ENCODE data around the gene OR2A25.
"Not testable (repeated sequence)": the region's sequence is repeated elsewhere in the genome, so short reads cannot be mapped to it uniquely, and the experiment has no call there.

The OR2A25 gene, protein sequence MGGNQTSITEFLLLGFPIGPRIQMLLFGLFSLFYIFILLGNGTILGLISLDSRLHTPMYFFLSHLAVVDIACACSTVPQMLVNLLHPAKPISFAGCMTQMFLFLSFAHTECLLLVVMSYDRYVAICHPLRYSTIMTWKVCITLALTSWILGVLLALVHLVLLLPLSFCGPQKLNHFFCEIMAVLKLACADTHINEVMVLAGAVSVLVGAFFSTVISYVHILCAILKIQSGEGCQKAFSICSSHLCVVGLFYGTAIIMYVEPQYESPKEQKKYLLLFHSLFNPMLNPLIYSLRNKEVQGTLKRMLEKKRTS

DNA sequence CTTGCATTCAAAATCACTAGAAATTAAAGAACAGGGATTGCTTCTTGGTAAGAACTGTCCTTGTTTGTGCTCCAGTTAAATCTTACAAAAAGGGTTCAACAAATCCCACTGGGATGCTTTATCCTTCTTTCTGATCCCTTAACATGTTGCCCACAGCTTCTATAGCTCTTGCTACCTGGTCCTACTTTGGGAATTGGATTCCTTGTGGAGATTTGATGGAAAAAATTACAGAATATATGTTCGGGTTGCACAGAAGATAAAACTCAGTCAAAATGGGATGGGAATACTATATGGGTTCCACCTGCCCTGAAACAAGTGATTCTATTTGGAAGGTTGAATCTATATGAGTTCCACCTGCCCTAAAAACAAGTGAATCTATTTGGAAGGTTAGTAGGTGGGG lies at the start of gene OR2A25:
Gene OR2A25, plus strand, starts transcription at position 301 of the 400 bp plus-strand sequence. CDS start 4,409 bp downstream, outside the sequence.
- no peak for DNase-seq

DNA sequence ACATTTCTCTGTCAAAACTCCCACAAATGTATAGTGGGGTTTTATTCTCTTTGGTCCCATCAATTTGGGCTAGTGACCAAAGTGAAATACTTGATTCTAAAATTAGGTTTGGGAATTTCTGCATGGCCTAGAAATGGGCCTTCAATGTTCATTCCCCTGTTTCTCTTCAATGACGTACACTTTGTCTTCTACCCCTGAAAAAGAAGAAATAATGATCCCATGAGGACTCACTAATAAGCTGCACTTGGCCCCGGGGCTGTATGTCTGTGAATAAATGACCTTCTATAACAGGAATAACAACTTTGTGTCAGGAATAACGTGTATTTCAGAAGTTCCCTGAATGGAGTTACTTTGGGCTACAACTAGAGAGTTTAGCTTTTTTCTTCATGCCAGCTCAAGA lies 49.3 kb upstream of the OR2A25 start:
- no peak for DNase-seq

DNA sequence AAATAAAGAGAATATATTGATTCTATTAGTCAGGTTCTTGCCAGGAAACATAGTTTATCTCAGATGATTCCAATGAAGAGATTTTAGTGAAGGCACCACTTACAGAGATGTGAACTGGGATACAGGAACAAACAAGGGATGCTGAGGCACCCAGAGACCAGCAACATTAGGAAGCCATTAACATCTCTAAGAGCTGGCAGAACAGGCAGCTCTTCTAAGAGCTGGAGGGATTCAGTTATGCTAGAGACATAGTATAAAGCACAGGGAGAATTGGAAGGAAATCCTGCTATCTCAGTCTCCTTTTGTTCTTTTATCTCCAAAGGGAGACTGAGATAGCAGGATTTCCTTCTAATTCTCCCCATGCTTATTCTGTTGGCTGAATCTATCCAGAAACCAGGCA lies 47.4 kb upstream of the OR2A25 start:
- no peak for DNase-seq

DNA sequence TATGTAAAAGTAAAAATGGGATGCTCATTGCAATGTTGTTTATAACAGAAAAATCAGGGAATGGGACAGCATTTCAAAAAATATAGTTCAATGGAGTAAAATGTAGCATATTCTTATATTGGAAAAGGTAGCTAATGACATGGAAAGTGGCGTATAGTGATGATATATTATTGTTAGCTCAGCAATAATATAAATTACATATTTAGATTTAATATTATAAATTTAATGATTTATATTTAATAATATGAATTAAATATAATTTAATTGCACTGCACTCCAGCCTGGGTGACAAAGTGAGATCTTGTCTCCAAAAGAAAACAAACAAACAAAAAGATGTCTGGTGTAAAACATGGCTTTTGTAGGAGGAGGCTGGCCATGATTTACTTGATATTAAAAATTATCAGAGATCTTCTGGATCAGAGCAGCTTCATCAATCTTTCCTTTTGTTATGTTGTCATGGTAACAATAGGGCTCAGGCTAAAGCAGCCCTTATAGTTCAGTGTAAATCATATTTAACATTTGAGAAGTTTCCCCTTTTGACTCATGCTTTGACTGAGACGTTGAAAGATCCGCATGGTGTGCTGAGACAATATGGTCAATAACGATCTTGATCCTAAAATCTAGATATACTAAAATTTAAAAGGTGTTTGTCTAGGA lies 46.3 kb upstream of the OR2A25 start:
- no peak for DNase-seq

DNA sequence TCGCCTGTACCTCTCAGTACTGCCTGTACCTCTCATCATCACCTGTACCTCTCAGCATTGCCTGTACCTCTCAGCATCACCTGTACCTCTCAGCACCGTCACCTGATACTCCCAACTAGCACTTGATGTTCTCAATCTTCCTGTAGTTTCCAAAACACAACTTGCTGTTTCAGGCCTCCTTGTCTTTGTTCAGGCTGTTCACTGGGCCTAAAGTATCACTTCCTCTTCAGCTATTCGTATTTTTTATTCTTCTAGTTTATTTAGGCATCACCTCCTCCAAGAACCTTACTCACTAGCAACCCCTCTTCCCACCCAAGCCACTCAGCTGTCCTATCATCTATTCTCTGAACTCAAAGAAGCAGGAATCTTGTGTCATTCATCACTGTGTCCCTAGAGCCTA lies 45.4 kb upstream of the OR2A25 start:
- no peak for DNase-seq

DNA sequence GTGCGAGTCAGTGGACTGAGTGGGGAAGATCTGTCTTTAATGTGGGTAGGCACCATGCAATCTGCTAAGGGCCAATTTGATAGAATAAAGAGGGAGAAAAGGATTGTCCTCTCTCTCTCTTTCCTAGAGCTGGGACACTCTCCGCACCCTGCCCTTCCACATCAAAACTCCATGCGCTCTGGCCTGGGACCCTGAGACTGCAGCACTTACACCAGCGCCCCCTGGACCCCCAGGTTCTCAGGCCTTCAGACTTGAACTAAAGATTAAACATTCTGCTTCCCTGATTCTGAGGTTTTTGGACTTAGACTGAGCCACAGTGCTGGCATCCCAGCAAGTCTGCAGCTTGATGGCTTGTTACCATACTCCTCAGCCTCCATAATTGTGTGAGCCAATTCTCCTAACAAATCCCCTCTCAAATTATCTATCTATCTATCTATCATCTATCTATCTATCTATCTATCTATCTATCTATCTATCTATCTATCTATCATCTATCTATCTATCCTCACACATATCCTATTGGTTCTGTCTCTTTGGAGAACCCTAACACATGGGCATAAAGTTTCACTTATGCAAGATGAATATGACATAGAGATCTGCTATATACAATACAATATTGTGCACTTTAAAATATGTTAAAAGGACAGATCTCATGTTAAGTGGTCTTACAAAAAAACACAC lies 43.3 kb upstream of the OR2A25 start:
- no peak for DNase-seq

DNA sequence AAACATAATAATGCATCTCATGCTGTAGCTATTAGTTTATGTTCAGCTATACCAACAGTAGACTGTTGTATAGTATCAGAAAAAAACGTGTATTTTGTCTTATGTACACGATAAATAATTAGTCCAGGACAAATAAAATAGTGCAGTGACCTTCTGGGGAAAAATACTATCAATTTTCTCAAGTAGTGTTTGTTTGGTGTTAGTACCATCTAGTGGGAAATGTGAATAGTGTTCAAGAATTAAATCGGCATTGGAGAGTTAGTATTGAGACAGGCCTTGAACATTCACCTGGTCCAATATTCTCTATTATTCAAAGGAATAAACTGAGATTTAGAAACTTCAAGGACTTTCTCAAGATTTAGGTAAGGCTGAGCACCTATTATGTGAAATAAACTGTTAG lies 42.5 kb upstream of the OR2A25 start:
- no peak for DNase-seq

DNA sequence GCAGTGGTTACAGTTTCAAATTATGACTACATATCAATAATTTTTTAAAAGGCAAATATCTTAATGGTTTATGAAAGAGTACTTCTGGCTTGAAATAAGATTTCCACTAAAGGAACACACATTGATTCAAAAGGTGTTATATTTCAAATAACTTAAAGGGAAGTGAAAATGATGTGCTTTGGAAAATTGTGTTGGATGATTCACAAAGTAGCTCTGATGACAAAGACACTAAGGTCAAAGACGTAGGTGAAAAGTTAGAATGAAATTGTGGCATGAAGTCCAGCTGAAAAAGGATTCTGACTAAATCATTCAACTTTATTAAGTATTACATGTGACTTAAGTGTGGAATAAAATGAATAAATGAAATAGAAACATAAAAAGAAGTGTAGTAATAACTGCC lies 41.6 kb upstream of the OR2A25 start:
- DNase-seq = no peak

DNA sequence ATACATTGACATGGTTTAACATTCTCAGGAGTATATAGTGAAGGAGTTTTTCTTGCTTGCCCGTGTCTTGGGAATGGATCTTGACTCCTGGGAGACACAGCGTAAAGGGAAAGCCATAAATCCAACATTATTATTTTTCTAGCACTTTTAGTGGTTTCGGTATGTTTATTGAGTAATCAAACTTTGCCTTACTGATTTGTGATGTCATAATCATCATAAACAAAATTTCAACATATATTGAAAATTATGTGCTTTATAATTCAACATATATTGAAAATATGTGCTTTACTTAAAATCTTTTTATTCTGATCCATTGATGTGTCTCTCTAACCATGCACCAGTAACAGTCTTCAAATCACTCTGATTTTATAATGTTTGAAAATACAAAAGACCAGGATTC lies 41.1 kb upstream of the OR2A25 start:
- no peak for DNase-seq

DNA sequence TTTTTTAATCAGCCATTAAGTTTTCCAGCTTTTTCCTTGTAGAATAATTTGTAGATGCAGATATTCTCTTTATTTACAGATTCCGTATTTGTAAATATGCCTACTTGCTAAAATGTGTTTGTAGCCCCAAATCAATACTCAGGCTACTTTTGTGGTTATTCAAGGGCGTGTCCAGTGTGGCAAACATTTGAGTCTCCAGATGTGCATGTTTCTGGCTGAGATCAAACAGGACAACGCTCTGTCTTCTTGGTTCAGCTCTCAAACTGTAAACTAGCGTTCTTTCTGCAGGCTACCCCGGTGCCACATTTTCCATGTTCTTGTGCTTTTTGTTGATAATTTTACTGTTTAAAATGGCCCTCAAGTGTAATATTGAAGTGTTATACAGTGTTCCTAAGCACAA lies 37.1 kb upstream of the OR2A25 start:
- DNase-seq = no peak

DNA sequence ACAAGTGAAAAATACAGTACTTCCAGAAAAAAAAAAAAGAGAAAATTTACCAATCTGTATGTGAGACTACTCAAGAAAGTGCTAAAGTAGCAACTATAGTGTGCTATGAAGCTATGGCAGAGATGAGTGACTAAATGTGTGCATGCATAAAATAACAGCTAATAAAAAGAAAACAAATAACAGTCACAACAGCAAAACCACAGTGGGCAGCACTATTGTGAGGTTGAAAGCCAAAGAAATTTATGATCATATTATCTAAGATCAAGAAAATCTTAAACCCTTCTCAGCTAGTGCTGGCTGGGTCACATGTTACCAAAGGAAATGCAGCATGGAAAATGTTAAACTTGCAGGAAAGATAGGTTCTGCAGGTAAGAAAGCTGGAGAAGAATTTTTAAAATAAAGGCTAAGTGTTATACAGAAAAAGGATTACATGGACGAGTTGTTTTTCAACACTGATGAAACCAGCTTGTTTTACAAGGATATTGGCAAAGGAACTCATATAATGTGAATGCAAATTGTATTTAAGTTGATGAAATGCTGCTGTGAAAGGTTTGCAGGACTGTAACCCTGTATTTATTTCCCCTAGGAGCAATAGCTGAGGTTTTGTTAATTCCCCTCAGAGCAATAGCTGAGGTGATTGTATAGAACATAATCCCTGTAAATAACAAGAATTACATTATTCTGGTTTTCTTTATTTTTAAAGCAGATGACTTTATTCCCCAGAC lies 36.5 kb upstream of the OR2A25 start:
- DNase-seq = no peak

DNA sequence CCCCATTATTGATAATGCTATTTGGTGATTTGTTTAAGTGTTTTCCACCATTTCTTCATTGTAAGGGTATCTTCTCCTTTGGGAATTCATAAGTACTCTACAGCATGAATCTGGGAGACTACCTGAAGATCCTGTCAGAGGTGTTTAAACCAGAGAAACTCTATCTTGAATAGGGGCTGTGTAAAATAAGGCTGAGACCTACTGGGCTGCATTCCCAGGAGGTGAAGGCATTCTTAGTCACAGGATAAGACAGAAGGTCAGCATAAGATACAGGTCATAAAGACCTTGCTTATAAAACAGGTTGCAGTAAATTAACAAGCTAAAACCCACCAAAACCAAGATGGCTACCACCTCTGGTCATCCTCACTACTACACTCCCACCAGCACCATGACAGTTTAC lies 34.2 kb upstream of the OR2A25 start:
- DNase-seq = no peak

DNA sequence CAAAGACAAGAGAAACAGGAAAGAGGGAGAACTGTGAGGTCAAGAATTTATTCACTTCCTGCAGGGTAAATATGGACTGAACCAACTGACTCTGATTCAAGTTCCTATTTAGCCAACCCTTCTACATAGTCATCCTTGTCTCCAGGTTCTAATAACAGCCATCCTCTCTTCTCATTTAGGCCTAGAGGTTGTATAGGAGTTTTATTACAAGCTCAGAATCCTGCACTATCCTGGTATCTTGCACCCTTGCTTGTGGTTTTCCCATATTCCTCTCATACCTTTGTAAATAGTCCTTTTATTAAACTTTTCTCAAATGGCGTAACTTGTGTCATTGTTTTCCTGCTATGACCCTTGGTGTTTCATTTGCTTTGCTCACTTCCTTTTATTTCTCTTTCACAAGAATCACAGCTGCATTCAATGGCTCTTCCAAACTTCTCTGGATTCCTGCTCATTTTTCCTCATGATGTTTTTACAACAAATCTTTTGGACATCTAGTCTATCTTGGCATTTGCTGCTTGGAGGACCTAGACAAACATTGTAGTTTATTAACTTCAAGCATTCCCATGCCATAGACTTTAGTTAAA lies 33.2 kb upstream of the OR2A25 start:
- DNase-seq = no peak

DNA sequence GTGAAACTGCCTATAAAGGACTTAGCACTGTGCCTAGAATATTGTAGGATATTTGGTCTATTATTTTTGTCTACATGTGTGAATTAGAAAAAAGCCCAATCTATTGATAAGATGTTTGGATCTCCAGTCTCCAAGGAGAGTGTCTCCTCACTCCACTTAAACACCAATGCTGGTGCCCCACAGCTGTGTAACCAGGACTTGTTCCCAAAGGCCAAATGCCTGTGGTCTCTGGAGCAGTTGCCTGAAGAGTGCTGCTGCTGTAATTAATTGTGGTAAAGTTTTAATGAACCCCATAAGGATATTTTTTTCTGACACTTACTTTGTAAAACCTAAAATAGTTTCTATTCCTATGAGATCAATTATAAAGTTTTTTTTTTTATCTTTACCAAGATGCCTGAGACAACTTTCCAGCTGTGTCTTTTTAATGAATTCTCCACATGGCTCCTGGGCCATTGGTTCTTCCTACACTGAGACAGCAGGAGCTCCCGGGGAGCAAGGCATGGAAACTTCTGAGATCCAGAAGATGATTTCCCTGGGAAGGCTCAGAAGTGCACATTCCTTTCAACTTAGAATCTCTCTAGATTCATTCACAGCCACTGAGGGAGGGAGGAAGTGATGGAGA lies 32.1 kb upstream of the OR2A25 start:
- DNase-seq = no peak

DNA sequence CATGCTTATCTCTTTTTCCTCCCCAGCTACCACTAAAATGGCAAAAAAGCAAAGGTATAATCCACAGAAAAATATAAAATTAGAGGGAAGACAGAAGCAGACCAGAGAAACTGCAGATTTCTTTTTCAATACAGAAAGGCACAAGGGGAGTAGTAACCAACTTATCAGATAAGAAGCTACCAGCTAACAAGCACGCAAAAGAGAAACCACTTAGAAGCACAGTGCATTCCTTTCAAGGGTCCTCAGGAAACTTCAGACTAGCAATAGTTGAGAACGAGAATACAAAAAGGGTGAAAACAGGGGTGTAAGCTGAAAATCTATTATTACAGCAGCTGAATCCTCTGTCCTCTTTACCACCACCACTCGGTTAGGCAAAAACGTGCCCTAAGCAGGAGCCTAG lies 30.7 kb upstream of the OR2A25 start:
- DNase-seq = no peak

DNA sequence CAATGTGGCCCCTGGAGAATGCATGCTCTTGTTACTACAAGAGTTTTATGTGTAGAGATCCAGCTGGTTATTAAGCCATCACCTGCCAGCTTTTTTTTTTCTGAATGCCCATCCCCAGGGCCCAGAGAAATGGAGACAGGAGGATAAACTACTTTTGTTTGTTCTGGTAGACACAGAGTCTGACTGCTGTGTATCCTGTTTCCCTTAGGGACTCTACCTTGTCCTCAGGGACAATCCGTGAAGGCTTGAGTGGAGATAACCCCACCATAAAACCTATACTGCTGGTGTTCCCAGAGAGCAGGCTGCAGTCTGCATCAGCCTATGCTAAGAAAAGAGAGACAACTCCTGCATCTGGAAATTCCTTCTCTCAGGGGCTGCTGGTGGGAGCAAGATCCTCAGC lies 21.0 kb upstream of the OR2A25 start, which contains the start of gene OR2A5:
Gene OR2A5, plus strand, starts transcription at position 301 of the 400 bp plus-strand sequence. CDS start 1,454 bp downstream, outside the sequence.
- no peak for DNase-seq

DNA sequence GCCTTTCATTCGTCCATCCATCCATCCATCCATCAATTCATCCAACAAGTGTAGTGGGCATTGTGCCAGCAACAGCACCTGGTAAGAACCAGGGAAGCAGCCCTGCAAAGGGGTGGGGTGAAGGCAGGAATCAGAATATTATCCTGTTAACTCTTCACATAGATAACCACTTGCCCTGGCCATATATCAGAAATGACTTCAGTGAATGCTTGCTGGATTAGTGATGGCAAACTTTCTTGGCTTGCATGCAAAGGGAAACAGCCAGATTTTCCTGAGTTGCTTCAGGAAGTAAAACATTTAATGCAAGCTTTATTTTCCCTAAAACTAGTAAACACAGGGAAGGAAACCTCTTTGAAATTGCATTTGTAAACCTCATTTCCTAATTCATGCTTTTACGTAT lies 20.1 kb upstream of the OR2A25 start:
- no peak for DNase-seq

DNA sequence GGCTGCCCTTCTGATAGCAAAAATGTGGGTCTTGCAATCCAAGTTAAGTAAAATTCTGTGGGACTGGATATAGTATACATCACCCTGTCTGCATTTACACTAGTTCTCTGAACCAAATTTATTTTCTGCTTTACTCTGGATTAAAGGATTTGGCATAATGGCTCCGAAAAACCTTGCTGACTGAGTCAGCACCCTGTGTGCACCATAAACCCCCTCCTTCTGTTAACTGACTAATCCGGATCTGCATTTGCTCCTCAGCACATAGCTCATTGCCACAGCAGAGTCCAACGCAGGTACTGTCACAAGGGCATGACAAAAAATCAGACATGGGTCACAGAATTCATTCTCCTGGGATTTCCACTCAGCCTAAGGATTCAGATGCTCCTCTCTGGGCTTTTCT lies 19.5 kb upstream of the OR2A25 start:
- no peak for DNase-seq

DNA sequence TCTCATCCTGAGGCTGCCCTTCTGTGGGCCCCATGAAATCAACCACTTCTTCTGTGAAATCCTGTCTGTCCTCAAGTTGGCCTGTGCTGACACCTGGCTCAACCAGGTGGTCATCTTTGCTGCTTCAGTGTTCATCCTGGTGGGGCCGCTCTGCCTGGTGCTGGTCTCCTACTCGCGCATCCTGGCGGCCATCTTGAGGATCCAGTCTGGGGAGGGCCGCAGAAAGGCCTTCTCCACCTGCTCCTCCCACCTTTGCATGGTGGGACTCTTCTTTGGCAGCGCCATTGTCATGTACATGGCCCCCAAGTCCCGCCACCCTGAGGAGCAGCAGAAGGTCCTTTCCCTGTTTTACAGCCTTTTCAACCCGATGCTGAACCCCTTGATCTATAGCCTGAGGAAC lies 18.7 kb upstream of the OR2A25 start:
- DNase-seq = not testable (repeated sequence)

DNA sequence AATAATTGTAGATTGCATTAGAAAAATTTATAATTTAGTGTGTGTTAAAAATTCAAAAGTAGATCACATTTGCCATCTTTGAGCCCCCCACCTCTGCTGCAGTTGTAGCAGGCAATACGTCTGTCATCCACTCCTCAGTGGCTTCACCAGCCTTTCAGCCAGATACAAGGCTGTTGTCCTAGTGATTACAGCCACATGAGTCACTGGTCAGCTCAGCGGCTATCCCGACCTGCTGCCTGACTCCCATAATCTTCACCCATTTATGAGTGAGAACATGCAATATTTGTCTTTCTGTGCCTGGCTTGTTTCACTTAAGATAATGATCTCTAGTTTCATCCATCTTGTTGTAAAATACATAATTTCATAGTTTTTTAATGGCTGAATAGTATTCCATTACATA lies 11.7 kb upstream of the OR2A25 start:
- DNase-seq = no peak

DNA sequence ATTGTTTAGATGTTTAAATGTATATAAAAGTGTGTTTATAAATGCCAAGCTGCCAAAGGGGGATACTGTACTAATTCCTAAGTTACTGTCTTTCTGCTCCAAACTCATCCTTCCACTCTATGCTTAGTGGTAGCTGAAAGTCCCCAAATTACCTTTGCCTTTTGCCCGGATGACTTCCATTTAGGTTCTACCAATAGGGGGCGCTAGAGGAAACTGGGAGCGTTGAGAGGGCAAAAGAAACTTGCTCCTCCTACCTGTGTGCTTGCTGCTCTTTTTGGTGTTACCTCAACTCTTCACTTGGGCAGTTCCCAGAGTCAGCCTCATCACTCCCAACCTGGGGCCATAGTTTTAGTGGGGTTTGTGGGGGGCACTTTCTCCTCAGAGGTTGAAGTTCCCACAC lies 5.9 kb upstream of the OR2A25 start:
- DNase-seq = no peak

DNA sequence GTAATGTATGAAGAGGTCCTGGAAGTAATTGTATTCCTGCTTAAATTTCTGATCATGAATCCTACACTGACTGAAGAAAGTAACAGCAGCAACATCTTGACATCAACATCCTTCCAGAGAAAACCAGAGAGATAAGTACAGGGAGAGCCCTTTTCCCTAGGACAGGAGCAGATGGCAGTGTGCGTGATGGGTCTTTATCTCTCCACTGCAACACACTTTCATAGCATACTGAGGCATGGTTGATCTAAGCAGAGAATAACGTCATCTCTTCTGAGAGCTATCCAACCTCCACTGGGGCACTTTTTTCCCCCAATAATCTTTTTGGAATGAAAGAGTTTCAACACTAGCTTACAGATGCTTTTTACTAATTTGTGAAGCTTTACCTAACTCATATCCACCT lies 342 bp downstream of the OR2A25 start:
- DNase-seq = no peak

DNA sequence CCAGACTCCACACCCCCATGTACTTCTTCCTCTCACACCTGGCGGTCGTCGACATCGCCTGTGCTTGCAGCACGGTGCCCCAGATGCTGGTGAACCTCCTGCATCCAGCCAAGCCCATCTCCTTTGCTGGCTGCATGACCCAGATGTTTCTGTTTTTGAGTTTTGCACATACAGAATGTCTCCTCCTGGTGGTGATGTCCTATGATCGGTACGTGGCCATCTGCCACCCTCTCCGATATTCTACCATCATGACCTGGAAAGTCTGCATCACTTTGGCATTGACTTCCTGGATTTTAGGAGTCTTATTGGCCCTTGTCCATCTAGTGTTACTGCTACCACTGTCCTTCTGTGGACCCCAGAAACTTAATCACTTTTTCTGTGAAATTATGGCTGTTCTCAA lies 4.8 kb downstream of the OR2A25 start:
- no peak for DNase-seq

Measured in SHP77 (cell line).